HG03378 (cell line): ENCODE measurements around the gene FDX2.
"Not testable (repeated sequence)": the region's sequence is repeated elsewhere in the genome, so short reads cannot be mapped to it uniquely, and the experiment has no call there.

Experiments used
- ATAC-seq: cut with Tn5 transposase; IDR thresholded peaks from one replicate; pipeline ENCODE4 v1.9.1; 2021; ENCODE audit warnings: mild to moderate bottlenecking, moderate library complexity; ENCODE audit not compliant: unreplicated experiment

Gene FDX2

GRCh38 chr19:10284065-10284959 lies 31.5 kb downstream of the FDX2 start:
- ATAC-seq = no peak

- no peak for ATAC-seq
Observed at GRCh38 chr19:10283301-10284064, 32.3 kb downstream of the FDX2 start.

- ATAC-seq = not testable (repeated sequence)
Observed at GRCh38 chr19:10282043-10282442, 33.8 kb downstream of the FDX2 start.

- no peak for ATAC-seq
Observed at GRCh38 chr19:10279737-10280442, 35.9 kb downstream of the FDX2 start.

GRCh38 chr19:10278935-10279334 lies 36.9 kb downstream of the FDX2 start:
- ATAC-seq = no peak

GRCh38 chr19:10277795-10278589 lies 37.8 kb downstream of the FDX2 start:
- ATAC-seq = no peak

- ATAC-seq = no peak
Observed at GRCh38 chr19:10274589-10274988, 41.2 kb downstream of the FDX2 start.

GRCh38 chr19:10271543-10272086 lies 44.2 kb downstream of the FDX2 start:
- ATAC-seq = no peak

GRCh38 chr19:10270616-10271394 lies 45.0 kb downstream of the FDX2 start, which contains the start of gene ICAM1:
Gene ICAM1, plus strand, starts transcription at chr19:10271120. Its CDS starts 40 bp downstream, at chr19:10271160.
- peak; percentile 37 for ATAC-seq

- peak; percentile 33 for ATAC-seq
Observed at GRCh38 chr19:10270180-10270615, 45.6 kb downstream of the FDX2 start.

GRCh38 chr19:10269333-10270179 lies 46.3 kb downstream of the FDX2 start:
- ATAC-seq = no peak

- no peak for ATAC-seq
Observed at GRCh38 chr19:10268071-10268470, 47.7 kb downstream of the FDX2 start.

- no peak for ATAC-seq
Observed at GRCh38 chr19:10266706-10267105, 49.1 kb downstream of the FDX2 start.

GRCh38 chr19:10262771-10263170 lies 53.0 kb downstream of the FDX2 start:
- no peak for ATAC-seq

GRCh38 chr19:10260141-10260584 lies 55.7 kb downstream of the FDX2 start:
- no peak for ATAC-seq
